NCI-H774 (cell line): ENCODE data around the gene CEP55.
"Not testable (repeated sequence)": the region's sequence is repeated elsewhere in the genome, so short reads cannot be mapped to it uniquely, and the experiment has no call there.

ENCODE experiments used
- DNase-seq: peaks from one replicate; lab custom pipeline; 2025; lab: John Stamatoyannopoulos, UW

CEP55 gene

DNA sequence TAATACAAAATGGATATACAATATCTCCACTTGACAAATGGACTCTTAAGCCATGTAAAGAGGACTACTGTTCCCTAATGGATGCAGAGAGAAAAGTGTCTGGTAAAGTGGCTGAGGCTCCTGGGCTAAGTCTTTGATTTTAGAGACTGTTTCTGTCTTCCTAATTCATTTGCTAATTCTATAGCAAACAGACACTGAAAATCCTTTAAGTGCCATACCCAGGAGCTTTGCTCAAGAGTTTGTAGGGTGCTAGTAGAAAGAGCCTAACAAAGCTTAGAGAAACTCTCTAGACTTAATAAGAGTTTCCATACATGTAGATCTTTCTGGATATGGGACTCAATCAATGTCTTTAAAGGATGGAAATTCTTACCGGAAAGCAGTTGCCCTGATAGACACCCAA, 16.7 kb downstream of the CEP55 start:
- no peak for DNase-seq

GRCh38 chr10:93514521-93514920, 18.1 kb downstream of the CEP55 start:
- no peak for DNase-seq

DNA sequence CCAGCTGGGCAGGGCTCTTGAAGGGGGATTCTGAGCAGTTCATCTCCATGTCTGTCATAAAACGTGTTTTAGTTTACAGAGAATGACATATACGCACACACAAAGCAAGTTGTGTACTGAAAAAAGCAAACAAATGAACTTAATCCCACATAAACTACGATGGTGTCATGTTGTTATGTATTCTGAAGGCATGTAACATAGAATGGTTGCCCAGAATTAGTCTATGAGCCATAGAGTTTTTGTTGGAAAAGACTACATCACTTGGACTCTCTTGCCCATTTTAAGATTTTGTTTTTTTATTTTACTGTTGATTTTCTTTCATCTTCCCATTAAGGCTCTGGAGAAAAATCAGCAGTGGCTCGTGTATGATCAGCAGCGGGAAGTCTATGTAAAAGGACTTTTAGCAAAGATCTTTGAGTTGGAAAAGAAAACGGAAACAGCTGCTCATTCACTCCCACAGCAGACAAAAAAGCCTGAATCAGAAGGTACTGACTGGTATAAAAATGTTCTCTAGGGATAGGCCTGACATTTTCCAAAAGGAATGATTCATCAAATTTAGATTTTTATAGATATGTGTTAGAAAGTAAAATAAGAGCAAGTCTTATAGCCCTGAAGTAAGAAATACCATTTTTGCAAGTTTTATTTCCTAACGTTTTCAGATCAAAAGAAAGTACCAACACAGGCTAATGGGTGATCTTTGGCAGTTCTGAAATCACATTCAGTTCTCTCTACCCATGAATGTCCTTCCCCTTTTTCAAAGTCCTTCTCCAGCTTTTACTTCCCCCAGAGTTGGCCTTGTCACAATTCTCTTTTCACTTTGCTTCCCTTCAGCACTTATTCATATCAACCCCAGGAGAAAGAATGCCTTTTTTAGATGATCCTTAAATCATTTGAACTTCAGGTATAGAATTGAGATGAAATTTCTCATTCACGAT, 18.9 kb downstream of the CEP55 start:
- no peak for DNase-seq

DNA sequence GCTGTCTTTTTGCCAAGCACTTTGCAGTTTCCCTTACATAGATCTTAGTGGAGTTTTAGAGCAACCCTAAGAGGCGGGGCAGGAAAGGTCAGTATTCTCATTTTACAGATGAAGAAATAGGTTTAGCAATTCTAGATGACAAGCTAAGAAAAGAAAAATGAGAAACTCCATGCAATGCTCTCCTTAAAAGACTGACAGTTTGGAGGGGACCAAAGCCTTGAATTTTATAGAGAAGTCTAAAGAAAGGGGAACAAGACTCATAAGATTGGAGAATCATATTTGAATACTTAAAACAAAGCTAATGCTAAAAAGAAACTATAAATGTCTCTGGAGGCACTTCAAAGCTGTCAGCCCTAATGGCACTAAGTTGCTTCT, 19.6 kb downstream of the CEP55 start:
- no peak for DNase-seq

DNA sequence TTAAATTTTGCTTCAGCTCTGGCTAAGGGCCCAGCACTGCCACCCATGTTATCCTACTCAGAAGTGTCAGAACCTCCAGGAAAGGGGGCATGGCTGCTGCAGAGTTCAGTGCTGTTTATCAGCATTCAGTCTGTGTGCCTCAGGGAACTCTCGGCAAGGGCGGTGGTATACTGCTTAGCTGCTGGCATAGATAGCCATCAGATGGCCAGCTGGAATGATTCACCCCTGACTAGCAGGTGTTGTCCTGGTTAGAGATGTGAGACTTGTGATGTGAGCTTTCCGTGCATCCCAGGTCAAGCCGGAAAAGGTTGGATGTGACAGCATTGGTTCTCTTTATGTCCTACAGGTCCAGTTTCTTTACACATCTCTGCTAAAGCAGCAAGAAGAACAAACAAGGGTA, 22.1 kb downstream of the CEP55 start:
- no peak for DNase-seq

GRCh38 chr10:93535293-93535692, 38.9 kb downstream of the CEP55 start:
- no peak for DNase-seq

GRCh38 chr10:93540871-93541270, 44.5 kb downstream of the CEP55 start:
- not testable (repeated sequence) for DNase-seq

DNA sequence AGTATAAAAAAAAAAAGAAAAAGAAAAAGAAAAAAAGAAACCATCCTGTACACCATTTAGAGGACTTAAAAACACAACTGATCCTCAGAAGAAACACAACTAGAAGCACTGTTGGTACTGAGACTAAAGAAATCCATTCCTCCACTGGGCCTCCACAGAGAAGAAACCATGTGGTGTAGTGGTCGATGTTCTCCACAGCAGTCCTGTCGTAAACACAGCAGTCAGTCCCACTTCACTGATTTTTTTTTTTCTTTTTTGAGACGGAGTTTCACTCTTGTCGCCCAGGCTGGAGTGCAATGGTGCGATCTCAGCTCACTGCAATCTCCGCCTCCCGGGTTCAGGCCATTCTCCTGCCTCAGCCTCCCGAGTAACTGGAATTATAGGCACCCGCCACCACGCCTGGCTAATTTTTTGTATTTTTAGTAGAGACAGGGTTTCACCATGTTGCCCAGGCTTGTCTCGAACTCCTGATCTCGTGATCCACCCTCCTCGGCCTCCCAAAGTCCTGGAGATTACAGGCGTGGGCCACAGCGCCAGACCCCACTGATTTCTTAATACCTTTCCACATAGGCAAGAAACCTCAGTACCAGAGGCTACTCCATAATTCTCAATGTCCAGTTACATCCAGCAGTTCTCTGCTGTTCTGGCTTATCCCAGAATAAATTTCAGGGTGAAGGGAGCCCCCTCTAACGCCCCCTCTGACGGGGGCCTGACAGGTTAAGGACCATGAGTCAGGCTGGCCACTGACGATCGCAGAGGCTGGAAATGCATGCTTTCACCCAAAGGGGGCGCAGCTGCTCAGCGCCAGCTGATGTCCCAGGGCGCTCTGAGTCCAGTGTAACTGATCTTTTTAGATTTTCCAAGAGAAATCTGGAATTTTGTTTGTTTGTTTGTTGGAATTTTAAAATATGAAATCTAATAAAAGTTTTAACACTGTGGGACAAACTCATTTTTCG, 45.3 kb downstream of the CEP55 start:
- DNase-seq, result peak; percentile 7

- peak; percentile 25 for DNase-seq
These were observed 46.0 kb downstream of the CEP55 start for GRCh38 chr10:93542358-93542791.

DNA sequence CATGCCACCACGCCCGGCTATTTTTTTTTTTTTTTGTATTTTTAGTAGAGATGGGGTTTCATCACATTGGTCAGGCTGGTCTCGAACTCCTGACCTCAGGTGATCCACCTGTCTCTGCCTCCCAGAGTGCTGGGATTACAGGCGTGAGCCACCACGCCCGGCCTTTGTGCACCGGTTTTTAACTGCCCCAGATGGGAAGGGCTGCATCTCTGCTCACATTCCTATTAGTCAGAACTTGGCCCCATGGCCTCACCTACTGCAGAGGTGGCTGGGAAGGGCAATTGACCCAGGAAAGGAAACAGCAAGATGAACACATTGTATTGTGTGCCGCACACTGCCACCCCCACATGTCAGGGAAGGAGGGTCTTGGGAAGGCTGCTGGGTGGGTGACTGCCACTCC, 50.6 kb downstream of the CEP55 start:
- DNase-seq, result not testable (repeated sequence)

DNA sequence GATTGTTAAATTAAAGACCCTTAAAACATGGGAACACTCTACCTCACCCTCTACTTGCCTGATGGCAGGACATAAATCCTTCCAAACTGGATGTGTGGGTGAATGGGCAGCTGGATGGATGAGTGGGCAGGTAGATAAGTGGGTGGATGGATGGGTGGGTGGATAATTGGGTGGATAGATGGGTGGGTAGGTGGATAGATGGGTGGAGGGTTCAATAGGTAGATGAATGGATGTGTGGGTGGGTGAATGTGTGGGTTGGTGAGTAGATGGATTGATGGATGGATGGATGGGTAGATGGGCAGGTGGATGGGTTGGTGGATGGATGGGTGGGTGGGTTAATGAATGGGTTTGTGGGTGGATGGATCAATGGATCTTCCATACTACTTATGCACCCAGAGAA, 51.1 kb downstream of the CEP55 start:
- DNase-seq, result no peak

GRCh38 chr10:93548376-93549071, 52.1 kb downstream of the CEP55 start:
- no peak for DNase-seq

- DNase-seq, result no peak
These were observed 54.2 kb downstream of the CEP55 start for GRCh38 chr10:93550606-93551005.

DNA sequence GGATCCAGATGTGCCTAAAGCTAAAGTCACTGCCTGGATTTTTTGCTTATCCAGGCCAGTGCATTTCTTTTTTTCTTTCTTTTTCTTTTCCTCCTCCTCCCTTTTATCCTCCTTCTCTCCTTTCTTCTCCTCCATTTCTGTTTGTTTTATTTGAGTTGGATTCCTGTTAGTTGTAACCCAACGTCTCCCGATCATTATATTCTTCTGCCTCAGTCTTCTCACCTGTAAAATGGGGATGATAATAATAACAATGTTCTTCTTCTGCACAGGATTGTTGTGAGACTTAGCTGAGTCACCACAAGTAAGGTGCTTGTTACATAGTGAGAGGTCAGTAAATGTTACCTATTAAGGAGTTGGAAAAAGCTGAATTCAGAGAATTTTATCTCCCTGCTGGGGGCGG, 56.4 kb downstream of the CEP55 start:
- no peak for DNase-seq

GRCh38 chr10:93553482-93554315, 57.3 kb downstream of the CEP55 start:
- DNase-seq, result no peak

DNA sequence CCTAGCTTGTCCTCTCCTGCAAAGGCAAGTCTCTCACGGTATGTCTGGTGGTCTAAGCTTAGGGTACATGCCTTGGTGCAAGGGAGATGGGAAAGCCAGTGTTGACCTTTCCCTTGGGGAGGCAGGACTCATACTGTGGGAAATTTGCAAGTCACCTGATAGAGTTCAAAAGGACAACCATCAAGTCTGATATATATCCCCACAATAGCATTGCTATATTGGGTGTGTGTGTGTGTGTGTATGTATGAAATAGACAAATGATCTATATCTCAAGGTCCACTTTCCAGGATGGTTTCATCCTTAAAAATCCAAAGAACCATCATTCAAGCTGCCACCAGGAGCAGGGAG, 57.9 kb downstream of the CEP55 start:
- no peak for DNase-seq

GRCh38 chr10:93554760-93555432, 58.5 kb downstream of the CEP55 start:
- DNase-seq, result peak; percentile 42

- no peak for DNase-seq
These were observed 63.1 kb downstream of the CEP55 start for GRCh38 chr10:93559490-93559889.

DNA sequence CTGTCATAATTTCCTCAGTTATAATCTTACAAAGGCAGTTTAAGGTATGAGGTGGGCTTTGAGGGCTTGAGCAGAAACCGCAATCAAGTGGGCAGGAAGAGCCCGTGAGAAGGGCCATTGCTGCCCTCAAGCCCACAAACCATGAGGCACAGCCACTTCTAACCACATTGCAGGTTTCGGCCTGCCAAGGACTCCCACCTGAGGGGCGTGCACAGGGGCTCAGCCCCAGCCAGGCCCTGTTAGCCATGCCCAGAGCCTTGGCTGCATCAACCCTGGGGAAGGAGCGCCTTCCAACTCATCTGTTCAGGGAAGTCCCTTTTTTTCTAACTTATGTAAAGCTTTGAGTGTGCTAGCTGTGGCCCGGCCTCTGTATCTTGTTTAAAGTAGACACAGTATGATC, 64.1 kb downstream of the CEP55 start:
- no peak for DNase-seq

DNA sequence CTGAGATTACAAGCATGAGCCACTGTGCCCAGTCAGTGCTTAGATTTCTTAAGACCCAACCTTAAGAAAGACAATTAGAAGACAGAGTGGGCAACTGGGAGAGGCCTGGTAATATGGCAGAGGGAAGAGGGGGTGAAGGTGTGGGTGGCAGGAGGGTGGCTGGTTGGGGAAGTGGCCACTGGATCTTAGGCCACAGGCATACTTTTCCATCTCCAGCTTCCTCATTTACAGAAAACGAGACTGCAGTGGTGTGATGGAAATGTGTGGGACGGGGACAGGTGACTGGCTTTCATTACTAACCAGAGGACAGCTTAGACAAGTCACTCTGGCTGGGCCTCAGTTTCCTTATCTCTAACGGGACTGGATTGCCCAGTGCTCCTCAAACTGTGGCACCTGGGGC, 69.0 kb downstream of the CEP55 start:
- no peak for DNase-seq
